Measurements from ENCODE around the gene PAQR4. TPM values are rescaled to one million over a fixed set of nuclear protein-coding genes. Genes with fewer than 3 reads are reported as not detected.

PAQR4 gene
- total RNA-seq, 1 donor from 2014 or later, result 9.2 TPM

GRCh38 chr16:2968368-2968737, 795 bp upstream of the PAQR4 start:
- TF ChIP-seq, protein P1, sequence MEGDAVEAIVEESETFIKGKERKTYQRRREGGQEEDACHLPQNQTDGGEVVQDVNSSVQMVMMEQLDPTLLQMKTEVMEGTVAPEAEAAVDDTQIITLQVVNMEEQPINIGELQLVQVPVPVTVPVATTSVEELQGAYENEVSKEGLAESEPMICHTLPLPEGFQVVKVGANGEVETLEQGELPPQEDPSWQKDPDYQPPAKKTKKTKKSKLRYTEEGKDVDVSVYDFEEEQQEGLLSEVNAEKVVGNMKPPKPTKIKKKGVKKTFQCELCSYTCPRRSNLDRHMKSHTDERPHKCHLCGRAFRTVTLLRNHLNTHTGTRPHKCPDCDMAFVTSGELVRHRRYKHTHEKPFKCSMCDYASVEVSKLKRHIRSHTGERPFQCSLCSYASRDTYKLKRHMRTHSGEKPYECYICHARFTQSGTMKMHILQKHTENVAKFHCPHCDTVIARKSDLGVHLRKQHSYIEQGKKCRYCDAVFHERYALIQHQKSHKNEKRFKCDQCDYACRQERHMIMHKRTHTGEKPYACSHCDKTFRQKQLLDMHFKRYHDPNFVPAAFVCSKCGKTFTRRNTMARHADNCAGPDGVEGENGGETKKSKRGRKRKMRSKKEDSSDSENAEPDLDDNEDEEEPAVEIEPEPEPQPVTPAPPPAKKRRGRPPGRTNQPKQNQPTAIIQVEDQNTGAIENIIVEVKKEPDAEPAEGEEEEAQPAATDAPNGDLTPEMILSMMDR (IDR thresholded peaks at IDR 0.05), result no peak
- intact Hi-C loops (cut with DNase I), result no loop called here
- Histone ChIP-seq H3K27ac (no peak overlapping the region), H3K27me3 (peaks cover 46% of the 10 kb centered on the region), H3K36me3 (no peaks in the 10 kb centered on the region), H3K4me3 (peak overlapping the region; percentile 68 to 85), H3K4me1 (peaks cover 31 to 40% of the 10 kb centered on the region in 2 donors), H3K9me3 (no peaks in the 10 kb centered on the region)
- DNase-seq (ENCODE audit: low spot score in 2 of 2), result no peak

DNA sequence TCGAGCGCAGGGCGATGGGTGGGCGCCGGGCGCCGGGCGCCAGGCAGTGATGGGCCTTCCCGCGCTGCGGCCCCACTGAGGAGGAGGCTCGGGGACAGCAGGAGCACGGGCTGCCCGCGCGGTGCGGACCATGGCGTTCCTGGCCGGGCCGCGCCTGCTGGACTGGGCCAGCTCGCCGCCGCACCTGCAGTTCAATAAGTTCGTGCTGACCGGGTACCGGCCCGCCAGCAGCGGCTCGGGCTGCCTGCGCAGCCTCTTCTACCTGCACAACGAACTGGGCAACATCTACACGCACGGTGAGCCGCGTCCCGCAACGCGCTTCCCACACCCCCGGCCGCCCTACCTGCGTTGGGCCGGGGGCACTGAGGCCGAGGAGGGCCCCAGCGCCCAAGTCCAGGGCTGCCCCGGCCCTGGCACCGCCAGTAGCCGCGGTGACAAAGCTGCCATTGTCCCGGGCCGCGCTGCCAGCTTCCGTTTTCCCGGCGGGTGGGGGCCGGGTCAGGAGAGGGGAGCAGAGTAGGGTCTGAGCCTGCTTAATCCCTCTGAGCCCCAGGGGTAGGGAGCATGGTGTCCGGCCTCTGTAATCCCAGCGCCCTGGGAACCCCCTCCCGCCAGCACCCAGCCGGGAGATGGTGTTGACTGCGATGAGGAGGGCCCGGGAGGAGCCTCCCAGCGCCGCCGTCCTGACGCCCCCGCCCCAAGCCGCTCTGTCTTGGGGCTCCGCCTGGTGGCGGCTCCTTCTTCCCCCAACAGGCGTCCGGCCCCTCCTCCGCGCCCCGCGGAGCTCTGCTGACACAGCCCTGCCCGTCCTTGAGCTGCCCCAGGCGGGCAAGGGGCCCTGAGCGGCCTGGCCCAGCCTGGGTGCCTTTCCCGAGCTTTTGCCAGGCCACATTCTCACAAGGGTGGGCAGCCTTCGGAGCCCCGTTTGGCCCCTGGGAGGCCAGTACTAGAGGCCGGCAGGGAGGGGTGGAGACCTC, 685 bp downstream of the PAQR4 start:
- intact Hi-C loops (cut with DNase I), result no loop called here
- peak in 1 of 2 donors; percentile 75 for DNase-seq (ENCODE audit: low spot score in 2 of 2)
- TF ChIP-seq, protein P1 (IDR thresholded peaks at IDR 0.05), result peak in 2 of 3 experiments; percentile 21 to 34
- Histone ChIP-seq H3K9me3 (no peaks in the 10 kb centered on the region), H3K4me1 (peaks cover 18 to 26% of the 10 kb centered on the region in 2 donors), H3K27ac (no peak overlapping the region), H3K27me3 (peaks cover 32% of the 10 kb centered on the region), H3K4me3 (peak overlapping the region; percentile 68 to 85), H3K36me3 (no peaks in the 10 kb centered on the region)

- H3K9me3 ChIP-seq, result no peaks in the 10 kb centered on the region
- H3K27ac ChIP-seq, result no peak overlapping the region
- peaks cover 13 to 22% of the 10 kb centered on the region in 2 donors for H3K4me1 ChIP-seq
- DNase-seq (ENCODE audit: low spot score in 2 of 2), result no peak
- peaks cover 24% of the 10 kb centered on the region for H3K27me3 ChIP-seq
- H3K4me3 ChIP-seq, result peak overlapping the region; percentile 68 to 85
- no peaks in the 10 kb centered on the region for H3K36me3 ChIP-seq
- TF ChIP-seq, protein P1 (IDR thresholded peaks at IDR 0.05), result no peak
- intact Hi-C loops (cut with DNase I), result no loop called here
Observed at GRCh38 chr16:2970563-2970962, 1.4 kb downstream of the PAQR4 start.

DNA sequence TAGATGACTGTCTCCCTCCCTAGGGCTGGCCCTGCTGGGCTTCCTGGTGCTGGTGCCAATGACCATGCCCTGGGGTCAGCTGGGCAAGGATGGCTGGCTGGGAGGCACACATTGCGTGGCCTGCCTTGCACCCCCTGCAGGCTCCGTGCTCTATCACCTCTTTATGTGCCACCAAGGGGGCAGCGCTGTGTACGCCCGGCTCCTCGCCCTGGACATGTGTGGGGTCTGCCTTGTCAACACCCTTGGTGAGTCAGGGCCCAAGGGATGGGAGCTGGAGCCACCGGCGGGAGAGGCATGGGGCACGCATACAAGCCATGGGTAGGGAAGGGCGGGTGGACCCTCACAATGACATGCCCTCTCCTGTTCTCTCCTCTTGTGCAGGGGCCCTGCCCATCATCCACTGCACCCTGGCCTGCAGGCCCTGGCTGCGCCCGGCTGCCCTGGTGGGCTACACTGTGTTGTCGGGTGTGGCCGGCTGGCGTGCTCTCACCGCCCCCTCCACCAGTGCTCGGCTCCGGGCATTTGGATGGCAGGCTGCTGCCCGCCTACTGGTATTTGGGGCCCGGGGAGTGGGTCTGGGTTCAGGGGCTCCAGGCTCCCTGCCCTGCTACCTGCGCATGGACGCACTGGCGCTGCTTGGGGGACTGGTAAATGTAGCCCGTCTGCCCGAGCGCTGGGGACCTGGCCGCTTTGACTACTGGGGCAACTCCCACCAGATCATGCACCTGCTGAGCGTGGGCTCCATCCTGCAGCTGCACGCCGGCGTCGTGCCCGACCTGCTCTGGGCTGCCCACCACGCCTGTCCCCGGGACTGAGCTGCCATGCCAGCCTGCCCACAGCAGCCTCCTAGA, 2.2 kb downstream of the PAQR4 start:
- TF ChIP-seq, protein P1 (IDR thresholded peaks at IDR 0.05), result no peak
- H3K27ac ChIP-seq, result no peak overlapping the region
- no peaks in the 10 kb centered on the region for H3K9me3 ChIP-seq
- H3K4me3 ChIP-seq, result no peak overlapping the region
- H3K36me3 ChIP-seq, result no peaks in the 10 kb centered on the region
- H3K4me1 ChIP-seq, result peaks cover 13 to 22% of the 10 kb centered on the region in 2 donors
- intact Hi-C loops (cut with DNase I), result no loop called here
- DNase-seq (ENCODE audit: low spot score in 2 of 2), result no peak
- H3K27me3 ChIP-seq, result peaks cover 18% of the 10 kb centered on the region

DNA sequence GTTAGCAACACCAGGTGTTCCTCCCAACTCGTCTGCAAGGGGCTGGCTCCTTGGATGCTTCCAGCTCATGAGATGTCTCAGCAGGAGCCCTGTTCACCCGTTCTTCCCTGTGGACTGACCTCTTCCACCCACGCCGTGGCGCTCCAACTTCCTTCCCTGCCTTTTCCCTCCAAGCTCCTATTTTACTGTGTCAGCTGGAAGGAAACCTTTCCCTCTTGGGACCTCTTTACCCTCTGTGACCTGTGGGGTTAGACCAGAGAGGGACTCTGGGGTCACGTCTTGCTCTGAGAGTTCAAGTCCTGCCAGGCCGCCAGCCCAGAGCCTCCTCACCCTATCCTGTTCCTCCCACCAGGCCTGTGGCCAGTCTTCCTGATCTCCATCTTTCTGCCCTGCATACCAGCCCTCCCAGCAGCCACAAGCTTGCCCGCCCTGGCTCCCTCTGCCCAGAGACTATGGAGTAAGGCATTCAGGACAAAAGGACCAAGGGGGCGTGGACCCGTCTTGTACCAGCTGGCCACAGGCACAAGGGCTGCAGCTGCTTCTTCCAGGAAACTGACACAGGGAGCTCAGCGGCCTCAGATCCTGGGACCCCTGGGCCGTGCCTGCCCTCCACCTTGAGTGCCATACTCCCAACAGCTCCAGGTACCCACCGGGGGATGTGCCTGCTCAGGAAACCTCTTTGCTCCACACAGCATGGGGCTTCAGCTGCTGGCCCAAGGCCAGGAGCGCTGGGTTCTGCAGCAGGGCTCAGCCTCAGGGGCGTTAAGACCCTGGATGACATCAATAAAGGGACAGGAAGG, 3.0 kb downstream of the PAQR4 start:
- DNase-seq (ENCODE audit: low spot score in 2 of 2), result no peak
- Histone ChIP-seq H3K36me3 (no peaks in the 10 kb centered on the region), H3K27ac (no peak overlapping the region), H3K9me3 (no peaks in the 10 kb centered on the region), H3K4me3 (no peak overlapping the region), H3K27me3 (peaks cover 10% of the 10 kb centered on the region), H3K4me1 (peaks cover 6 to 17% of the 10 kb centered on the region in 2 donors)
- TF ChIP-seq, protein P1 (IDR thresholded peaks at IDR 0.05), result no peak
- intact Hi-C loops (cut with DNase I), result no loop called here
